NT2/D1 (cell line): ENCODE results near the gene EPX.

Experiments used
- SUZ12 ChIP-seq: IDR thresholded peaks from 2 replicates; pipeline ENCODE4 v1.6.1; 2011; ENCODE audit not compliant: insufficient read length, insufficient read depth; ENCODE audit errors: extremely low read depth
- YY1 ChIP-seq: IDR thresholded peaks from 2 replicates; pipeline ENCODE4 v1.6.1; 2011; ENCODE audit not compliant: insufficient read length, insufficient read depth

DNA sequence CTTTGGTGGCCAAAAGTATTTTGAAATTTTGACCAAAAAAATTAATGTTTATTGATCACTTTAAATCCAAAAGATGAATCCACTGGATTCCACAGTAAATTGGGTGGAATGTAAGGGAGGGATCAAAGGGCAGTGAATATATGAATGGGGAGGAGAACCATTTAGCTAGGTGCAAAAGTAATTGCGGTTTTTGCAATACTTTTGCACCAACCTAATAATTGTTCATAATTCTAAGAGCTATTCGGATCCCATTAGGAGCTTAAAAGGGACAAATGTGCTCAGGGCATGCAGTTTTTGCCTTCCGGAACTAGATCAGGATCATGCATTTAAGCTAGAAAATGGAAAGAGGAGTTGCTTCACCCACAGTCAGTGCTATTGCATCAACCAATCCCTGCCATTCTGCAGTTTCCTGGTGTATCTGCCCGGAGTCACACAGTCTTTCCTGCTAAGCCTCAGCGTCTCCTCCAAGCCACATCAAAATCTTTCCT is 45.7 kb downstream of the EPX start, which contains the start of gene LPO:
- TF ChIP-seq SUZ12 (no peak), YY1 (no peak)
